Mucosa of rectum (tissue), 2 donors: ENCODE data around the gene MYO3B.
"Not testable (repeated sequence)": the region's sequence is repeated elsewhere in the genome, so short reads cannot be mapped to it uniquely, and the experiment has no call there.

Experiments used
- H3K27ac ChIP-seq, 2 donors: one replicate each; pipeline ENCODE4 v1.7.0; 2013; ENCODE audit warnings: inconsistent platforms in 2 of 2, low read depth in 2 of 2, low read length in 2 of 2
- H3K27me3 ChIP-seq, 2 donors: one replicate each; pipeline ENCODE4 v1.7.0; 2013; ENCODE audit warnings: low read length in 2 of 2; ENCODE audit not compliant: control insufficient read depth in 2 of 2, insufficient read depth in 2 of 2
- H3K36me3 ChIP-seq, 2 donors: one replicate each; pipeline ENCODE4 v1.7.0; 2013; ENCODE audit warnings: low read length in 2 of 2; ENCODE audit not compliant: control insufficient read depth in 2 of 2, insufficient read depth in 2 of 2
- H3K4me1 ChIP-seq, 2 donors: one replicate each; pipeline ENCODE4 v1.7.0; 2013; ENCODE audit warnings: low read length in 2 of 2, mild to moderate bottlenecking in 1 of 2; ENCODE audit not compliant: control insufficient read depth in 2 of 2, insufficient read depth in 2 of 2
- H3K4me3 ChIP-seq, 2 donors: one replicate each; pipeline ENCODE4 v1.7.0; 2013; ENCODE audit warnings: low read length in 2 of 2
- H3K9ac ChIP-seq, 2 donors: one replicate each; pipeline ENCODE4 v1.7.0; 2013; ENCODE audit warnings: low read length in 2 of 2, low read depth in 1 of 2, mild to moderate bottlenecking in 1 of 2
- H3K9me3 ChIP-seq, 2 donors: one replicate each; pipeline ENCODE4 v1.7.0; 2013; ENCODE audit warnings: low read length in 2 of 2; ENCODE audit not compliant: control insufficient read depth in 2 of 2
- donor health status: healthy.
- donor health status: Normal muscosa, but diverticular disease.

MYO3B gene

DNA sequence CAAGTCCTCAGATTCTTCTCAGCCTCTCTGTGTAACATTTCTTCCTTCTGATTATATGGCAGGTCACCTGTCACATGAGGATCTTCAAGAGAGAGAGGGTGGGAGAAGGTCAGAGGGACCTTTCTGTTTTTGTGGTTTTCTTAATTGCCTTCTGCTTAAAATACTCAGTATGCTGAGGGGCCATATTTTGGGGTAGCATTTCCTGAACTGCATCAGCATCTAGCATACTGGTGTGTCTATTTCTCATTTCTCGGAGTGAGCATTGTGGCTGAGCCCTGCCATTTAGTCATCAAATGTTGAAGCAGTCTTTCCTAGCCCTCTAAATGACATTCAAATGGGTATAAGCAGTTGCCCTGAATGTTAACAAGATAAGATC is 162.7 kb downstream of the MYO3B start:
- H3K9ac ChIP-seq, result no peak overlapping the region
- H3K4me3 ChIP-seq, result no peak overlapping the region
- no peak overlapping the region for H3K27ac ChIP-seq
- peaks cover 0 to 3% of the 10 kb centered on the region in 2 donors for H3K27me3 ChIP-seq
- no peaks in the 10 kb centered on the region for H3K36me3 ChIP-seq
- no peaks in the 10 kb centered on the region for H3K9me3 ChIP-seq
- no peaks in the 10 kb centered on the region for H3K4me1 ChIP-seq

DNA sequence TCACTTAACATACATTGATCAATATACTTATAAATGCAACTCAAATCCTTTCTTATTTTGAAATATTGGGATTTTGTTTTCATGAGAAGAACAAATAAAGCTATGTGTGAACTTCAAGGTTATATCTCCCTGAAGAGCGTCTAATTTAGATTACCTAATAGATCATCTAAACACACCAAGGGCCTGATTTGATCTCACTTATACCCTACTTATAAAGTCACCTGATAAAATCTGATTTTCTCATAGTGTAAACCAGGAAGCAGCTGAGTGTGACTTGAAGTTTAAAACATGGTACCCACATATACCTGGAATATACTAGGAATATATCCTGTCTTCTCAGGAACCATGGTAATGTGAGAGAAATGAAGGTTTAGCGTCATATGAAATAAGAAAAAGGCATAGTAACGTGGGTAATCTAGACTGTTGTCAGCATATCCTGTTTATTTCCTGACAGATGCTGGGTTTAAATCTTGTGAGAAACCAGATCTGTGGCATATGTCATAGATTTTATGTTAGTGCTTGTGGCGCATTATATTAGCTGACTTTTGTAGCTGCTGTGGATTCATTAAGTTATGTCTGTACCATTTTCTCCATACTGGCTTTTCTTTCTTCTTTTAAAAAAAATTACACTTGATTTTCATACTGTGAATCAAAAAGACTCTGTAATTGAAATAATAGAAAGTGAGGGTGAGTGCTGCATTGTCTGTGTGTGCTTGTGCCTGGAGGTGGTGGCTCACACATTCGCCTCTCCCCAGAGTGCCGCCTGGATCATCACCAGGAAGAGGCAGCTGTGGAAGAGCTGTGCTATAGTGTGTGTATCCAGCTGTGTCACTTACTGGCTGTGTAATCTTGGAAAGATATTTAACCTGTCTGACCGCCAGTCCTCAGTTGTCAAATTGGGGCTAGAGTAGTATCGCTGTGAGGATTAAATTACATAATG is 164.0 kb downstream of the MYO3B start:
- no peak overlapping the region for H3K4me3 ChIP-seq
- H3K27me3 ChIP-seq, result peaks cover 0 to 3% of the 10 kb centered on the region in 2 donors
- H3K9me3 ChIP-seq, result no peaks in the 10 kb centered on the region
- H3K36me3 ChIP-seq, result no peaks in the 10 kb centered on the region
- H3K4me1 ChIP-seq, result no peaks in the 10 kb centered on the region
- no peak overlapping the region for H3K9ac ChIP-seq
- no peak overlapping the region for H3K27ac ChIP-seq

DNA sequence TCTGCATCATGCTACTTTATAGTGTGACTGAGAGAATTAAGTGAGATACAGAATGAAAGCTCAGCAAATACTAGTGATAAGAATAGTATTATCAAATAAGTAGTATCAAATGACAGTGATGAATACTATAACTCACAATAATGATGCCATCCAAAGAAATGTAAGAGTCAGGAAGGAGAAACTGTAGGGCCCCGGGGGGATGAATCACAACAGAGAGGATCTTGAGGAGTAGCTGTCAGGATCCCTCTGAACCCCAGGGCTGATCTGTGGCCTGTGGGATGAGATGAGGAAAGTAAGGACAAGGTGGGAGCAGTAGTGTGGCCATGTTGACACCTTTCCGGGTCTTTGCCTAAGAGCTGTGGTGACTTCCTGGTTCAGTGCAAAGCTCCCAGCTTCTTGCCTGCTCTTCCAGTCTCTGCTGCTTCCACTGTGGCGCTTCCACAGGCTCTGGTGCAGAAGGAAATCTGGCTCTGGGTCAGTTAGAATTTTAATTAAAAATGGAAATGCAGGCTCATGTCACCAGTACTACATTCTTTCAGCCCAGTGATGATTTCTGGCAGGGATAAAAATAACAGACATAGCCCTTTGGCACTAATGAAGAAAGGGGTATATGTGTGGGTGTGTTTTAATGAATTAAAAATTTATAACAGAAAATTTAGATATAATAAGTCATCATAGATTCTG is 166.9 kb downstream of the MYO3B start:
- H3K4me3 ChIP-seq, result no peak overlapping the region
- H3K4me1 ChIP-seq, result no peaks in the 10 kb centered on the region
- no peaks in the 10 kb centered on the region for H3K36me3 ChIP-seq
- H3K9me3 ChIP-seq, result no peaks in the 10 kb centered on the region
- H3K9ac ChIP-seq, result no peak overlapping the region
- no peaks in the 10 kb centered on the region for H3K27me3 ChIP-seq
- no peak overlapping the region for H3K27ac ChIP-seq

DNA sequence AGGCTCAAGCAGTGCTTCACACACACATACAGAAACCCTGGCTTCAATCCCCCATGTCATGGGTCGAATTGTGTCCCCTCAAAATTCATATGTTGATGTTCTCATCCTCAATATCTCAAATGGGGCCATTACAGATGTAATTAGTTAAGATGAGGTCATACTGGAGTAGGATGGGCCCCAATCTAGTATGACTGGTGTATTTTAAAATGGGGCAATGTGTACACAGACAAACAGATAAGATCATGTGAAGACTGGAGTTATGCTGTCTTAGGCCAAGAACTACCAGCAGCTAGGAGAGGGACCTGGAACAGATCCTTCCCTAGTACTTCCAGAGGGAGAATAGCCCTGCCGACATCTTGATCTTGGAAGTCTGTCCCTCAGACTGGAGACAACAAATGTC is 167.7 kb downstream of the MYO3B start:
- no peak overlapping the region for H3K27ac ChIP-seq
- no peaks in the 10 kb centered on the region for H3K27me3 ChIP-seq
- no peak overlapping the region for H3K9ac ChIP-seq
- no peaks in the 10 kb centered on the region for H3K36me3 ChIP-seq
- H3K4me1 ChIP-seq, result no peaks in the 10 kb centered on the region
- H3K4me3 ChIP-seq, result no peak overlapping the region
- no peaks in the 10 kb centered on the region for H3K9me3 ChIP-seq

DNA sequence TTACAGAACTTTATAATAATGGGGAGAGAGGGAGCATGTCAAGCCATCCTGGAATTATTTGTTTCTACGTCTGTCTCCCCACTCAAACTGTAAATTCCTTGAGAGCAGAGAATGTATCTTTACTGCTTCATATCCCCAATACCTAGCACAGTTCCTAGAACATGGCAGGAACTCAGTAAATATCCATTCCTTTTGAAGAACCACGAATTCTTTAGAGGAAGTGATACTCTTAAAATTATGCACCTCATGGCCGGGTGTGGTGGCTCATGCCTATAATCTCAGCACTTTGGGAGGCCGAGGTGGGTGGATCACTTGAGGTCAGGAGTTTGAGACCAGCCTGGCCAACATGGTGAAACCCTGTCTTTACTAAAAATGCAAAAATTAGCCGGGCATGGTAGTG is 171.3 kb downstream of the MYO3B start:
- not testable (repeated sequence) for H3K4me3 ChIP-seq, H3K9ac ChIP-seq, H3K9me3 ChIP-seq, H3K4me1 ChIP-seq, H3K36me3 ChIP-seq, H3K27me3 ChIP-seq, H3K27ac ChIP-seq

DNA sequence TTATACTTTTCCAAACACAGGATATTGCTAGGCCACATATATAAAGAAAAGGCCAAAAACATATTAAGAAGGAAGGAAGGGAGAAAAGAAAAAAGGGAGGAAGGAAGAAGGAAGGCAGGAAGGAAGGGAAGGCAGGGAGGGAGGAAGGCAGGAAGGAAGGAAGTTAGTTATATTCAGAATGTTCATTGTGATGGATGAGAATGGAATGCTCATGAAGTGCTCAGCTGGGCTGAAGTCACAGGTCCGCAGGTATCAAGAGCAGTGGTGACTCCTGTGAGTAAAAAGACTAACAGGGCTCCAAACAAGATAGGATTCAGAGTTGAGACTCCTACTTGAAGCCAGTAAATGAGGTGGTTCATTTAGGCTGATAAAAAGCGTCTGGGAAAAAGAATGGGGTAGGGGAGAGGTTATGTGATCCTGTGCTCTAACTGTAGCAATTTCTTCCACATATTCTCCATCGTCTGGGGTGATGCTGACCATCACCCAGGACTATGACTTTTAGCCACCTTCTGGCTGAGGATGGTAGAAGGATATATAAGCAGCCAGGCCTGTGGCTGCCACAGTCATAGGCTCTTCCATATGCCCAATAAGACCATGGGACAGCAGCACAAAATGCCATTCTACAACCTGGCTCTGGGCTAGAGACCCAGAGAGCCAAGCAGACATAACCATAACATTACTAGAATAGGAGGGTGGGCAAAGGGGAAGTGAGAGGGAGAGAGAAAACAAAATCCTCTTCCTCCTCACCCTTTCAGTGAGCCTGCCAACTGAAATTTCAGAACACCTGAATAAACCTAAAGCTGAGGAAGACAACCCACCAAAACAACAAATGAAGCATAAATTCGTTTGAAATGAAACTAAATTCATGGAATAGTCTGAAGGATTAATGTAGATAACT is 173.2 kb downstream of the MYO3B start:
- Histone ChIP-seq H3K27me3 (no peaks in the 10 kb centered on the region), H3K36me3 (no peaks in the 10 kb centered on the region), H3K27ac (no peak overlapping the region), H3K9ac (no peak overlapping the region), H3K9me3 (no peaks in the 10 kb centered on the region), H3K4me1 (no peaks in the 10 kb centered on the region), H3K4me3 (no peak overlapping the region)

DNA sequence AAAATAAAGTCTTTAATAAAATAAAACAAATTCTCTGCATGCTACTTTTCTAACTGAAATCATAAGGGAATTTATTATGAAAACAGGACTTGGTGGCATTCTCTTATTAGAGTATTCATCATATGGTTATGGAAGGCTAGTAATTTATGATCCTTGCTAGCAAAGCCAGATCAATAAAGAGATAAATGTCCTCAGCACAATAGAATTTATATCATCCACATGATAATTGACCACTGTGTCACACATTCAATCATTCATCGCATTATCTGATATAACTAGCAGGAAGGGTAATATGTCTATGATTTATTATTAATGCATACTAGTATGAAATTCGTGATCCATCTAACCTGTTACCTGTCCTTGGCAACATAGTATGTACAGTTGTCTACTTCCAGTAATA is 175.8 kb downstream of the MYO3B start:
- no peaks in the 10 kb centered on the region for H3K27me3 ChIP-seq
- H3K9ac ChIP-seq, result no peak overlapping the region
- no peak overlapping the region for H3K27ac ChIP-seq
- no peaks in the 10 kb centered on the region for H3K36me3 ChIP-seq
- H3K9me3 ChIP-seq, result no peaks in the 10 kb centered on the region
- H3K4me1 ChIP-seq, result no peaks in the 10 kb centered on the region
- no peak overlapping the region for H3K4me3 ChIP-seq

DNA sequence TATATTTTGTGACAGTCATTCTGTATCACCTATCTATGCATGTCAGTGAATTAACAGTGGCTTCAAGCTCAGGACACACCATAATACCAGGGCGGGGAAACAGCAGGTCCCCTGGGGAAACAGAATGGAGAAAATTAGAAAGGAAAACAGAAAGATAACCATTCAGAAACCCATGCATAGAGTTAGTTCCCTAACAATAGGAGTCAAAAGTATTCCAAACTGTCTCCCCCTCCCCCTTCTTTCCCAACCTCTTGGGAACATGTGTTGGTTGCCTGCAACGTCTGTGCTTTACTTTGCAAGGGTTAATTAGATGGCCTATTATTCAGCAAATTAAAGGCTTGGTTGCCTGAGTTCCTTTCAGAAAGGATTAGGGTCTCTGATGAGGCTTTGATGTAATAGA is 176.4 kb downstream of the MYO3B start:
- Histone ChIP-seq H3K36me3 (no peaks in the 10 kb centered on the region), H3K9ac (no peak overlapping the region), H3K27me3 (no peaks in the 10 kb centered on the region), H3K4me3 (no peak overlapping the region), H3K9me3 (no peaks in the 10 kb centered on the region), H3K27ac (no peak overlapping the region), H3K4me1 (no peaks in the 10 kb centered on the region)

DNA sequence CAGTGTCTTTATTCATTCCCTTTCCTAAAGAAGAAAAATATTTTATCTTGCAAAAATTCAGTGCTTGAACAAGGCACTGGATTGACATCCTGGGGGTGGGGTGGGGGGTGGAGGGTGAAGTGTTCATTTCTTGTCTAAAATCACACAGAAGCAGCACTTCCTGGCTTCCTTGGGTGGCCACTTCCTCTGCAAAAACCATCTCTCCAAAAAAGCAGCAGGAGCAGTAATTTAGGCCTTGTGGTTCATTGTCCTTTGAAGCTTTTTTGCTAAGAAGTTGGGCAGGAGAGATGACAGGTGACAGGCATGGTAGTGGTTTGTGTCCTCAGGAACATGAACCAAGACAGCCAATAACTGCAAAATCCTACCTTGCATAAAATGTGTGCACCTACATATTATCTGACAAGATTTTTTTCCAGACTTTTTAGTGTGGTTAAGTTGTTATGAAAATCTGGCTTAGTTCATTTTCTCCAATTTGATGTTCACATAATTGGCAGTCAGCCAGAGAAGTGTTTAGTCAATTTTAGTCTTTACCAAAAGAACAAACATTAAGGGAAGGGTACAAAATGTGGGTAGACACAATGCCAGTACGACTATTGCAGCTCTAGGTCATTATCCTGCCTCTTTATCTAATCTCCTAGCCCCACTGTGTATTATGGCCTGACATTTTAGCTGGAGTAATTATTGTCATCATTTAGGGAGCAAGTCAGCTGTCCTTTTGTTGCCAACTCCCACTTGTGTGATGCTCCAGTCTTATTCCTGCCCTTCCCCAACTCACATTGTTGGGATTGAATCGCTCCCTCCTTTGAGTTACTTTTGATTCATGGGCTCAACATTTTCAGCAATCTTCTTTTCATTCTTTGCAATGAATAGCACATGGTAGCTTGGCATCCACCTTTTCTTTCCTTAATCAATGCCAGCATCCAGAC is 177.2 kb downstream of the MYO3B start:
- H3K9ac ChIP-seq, result no peak overlapping the region
- no peaks in the 10 kb centered on the region for H3K4me1 ChIP-seq
- no peaks in the 10 kb centered on the region for H3K9me3 ChIP-seq
- H3K36me3 ChIP-seq, result no peaks in the 10 kb centered on the region
- H3K27ac ChIP-seq, result no peak overlapping the region
- H3K4me3 ChIP-seq, result no peak overlapping the region
- H3K27me3 ChIP-seq, result no peaks in the 10 kb centered on the region
